T-helper 1 cell treated with Interleukin-12 subunit alpha and Interleukin-12 subunit beta and Interleukin-4 antibody, amounts not matched to agents 30 ng/mL and 1 ng/mL, for 36 hours (primary cell): ENCODE data around the gene CATSPER3. TPM values are rescaled to one million over a fixed set of nuclear protein-coding genes. Genes with fewer than 3 reads are reported as not detected.

Experiments
- intact Hi-C: fragments of 100-400 bp; cut with micrococcal nuclease; formaldehyde crosslinking; loops from one replicate; pipeline ENCODE4 v1.15.1; 2024
- total RNA-seq: library from RNA; stranded (reverse); gene quantifications from 2 replicates; pipeline ENCODE4 v1.2.3, GENCODE V29; 2022

CATSPER3 gene
- total RNA-seq, 1 donor from 2014 or later, result 1.5 TPM

DNA sequence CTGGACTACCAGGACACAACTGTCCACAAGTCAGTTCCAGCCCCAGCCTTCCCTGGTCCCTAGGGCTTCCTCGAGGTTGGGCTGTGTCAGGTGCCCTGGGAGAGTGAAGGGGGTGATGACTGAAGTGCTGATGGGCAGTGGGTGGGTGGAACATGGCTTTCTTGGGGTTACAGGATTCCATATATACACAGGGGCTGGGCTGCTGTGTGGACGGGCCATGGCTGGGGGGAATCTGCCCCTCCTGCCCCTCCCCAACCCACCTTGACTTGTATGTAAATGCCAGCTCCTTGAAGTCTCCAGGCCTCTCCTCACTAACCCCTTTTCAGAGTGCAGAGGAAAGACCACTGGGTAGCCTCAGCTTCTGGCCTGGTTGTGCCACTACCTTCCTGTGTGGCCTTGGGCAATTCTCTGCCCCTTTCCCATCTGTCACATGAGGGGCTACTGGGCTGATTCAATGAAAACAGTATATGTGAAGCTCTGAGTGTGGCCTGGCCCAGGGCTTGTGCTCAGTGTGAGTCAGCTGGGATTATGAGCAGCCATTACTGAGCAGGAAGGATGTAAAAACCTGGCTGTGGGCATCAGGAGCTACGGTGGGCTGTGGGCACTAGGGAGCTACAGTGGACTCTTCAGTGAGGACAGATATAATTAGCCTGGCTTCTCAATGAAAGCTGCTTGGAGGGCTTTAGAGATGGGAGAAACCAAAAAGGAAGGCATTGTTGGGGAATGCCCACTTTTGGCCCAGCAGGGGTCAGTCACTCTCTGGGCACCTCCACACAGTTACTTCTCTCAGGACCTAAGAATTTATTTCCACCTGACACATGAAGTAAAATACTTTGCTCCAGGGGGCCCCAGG is 43.0 kb downstream of the CATSPER3 start:
- intact Hi-C loops, result no loop called here

DNA sequence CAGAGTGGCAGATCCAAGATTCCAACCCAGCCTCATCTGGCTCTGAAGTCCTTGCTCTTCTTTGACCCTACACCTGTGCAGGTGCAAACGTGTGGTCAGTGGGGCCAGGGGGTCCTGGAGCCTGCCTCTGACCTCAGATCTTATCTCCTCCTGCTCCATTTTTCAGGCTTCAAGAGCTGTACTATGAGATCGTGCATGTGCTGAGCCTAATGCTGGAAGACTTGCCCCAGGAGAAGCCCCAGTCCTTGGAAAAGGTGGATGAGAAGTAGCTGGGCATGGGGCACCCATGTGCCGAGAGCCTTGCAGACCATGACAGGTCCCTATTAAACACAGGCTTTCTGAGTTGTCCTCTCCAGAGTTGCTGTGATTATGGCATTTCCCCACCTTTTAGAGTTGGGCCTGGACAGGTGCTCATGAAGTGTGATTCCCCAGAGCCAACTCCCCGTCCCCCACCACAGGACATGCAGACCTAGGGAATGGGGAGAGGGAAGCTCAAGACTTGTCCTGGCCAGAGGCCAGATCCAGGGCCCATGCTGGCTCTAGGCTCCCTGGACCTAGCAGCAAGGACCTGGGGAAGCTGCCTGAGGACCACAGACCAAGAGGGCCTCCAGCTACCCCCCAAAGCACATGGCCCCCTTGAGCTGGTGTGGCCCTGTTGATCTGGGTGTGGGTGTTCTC is 43.8 kb downstream of the CATSPER3 start:
- intact Hi-C loops, result no loop called here

- intact Hi-C loops, result no loop called here
These were observed 44.4 kb downstream of the CATSPER3 start for GRCh38 chr5:135012033-135012588.

GRCh38 chr5:135012951-135013391 is 45.3 kb downstream of the CATSPER3 start:
- intact Hi-C loops, result no loop called here

DNA sequence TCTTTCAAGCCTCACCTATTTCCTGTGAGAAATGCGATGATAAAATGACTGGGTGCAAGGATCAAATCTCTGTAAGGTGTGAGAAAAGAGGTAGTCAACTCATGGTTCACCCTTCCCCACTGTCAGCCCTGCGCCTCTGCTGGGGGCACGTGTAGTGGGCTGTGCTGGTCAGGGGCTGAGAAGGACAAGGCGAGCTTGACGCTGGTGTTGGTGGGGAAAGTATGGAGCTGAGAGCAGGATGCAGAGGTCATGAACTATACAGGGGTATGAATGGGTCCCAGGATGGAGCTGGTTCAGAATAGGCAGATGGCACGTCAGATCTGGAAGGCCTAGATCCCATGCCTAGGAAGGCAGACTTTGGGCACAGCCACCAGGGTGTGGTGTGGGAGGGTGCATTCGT is 45.7 kb downstream of the CATSPER3 start:
- intact Hi-C loops, result no loop called here

GRCh38 chr5:135013947-135014570 is 46.4 kb downstream of the CATSPER3 start:
- intact Hi-C loops, result no loop called here

DNA sequence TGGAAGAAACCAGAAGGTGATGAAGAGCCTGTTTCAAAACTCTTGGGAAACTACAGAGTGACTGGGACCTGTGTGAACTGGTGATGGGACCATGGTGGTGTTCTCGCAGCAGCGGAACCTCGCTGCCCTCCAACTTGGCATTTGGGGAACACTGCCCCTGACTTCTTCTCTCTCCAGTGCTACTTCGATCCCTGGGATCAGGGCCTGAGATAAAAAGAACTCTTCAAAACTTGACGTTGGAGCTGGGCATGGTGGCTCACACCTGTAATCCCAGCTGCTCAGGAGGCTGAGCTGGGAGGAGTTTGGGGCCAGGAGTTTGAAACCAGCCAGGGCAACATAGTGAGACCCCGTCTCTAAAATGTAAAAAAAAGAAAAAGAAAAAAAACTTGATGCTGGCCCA is 48.2 kb downstream of the CATSPER3 start:
- intact Hi-C loops, result no loop called here

DNA sequence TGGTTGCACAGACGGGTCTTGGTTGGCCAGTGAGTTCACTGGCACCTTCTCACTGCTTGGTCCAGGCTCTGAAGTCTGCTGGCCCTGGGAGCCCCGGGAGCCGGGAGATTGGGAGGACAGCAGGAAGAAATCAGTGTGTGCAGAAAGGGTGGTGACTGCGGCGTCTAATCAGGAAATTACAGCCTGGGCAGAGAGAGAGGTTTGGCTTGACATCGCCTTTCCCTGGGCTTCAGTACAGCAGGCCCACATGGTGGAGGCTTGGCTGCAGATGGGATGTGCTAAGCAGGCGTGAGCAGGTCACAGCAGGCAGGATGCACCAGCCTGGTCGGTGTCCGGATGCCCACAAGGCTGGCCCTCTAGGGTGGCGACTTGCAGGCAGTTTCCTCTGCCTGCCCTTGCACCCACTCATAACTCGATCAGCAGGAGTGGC is 49.2 kb downstream of the CATSPER3 start:
- intact Hi-C loops, result no loop called here

DNA sequence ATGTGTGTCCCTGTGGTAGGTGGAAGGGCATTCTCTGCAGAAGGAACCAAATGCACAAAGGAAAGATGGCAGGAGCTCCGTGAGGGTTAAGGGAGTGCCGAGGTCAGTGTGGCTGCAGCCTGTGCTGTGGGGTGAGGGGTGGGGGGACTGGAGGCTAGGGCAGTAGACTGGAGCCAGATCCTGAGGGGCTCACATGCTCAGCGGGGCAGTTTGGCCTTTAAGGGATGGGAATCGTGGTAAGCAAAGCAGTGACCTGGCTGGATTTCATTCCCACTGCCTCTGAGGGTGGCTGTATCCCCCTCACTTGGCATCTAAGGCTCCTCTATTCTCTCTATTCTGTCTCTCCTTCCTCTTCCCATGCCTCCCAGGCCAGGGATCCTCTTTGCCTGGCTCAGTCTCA is 50.8 kb downstream of the CATSPER3 start:
- intact Hi-C loops, result no loop called here

- intact Hi-C loops, result no loop called here
These were observed 51.6 kb downstream of the CATSPER3 start for GRCh38 chr5:135019314-135019713.

DNA sequence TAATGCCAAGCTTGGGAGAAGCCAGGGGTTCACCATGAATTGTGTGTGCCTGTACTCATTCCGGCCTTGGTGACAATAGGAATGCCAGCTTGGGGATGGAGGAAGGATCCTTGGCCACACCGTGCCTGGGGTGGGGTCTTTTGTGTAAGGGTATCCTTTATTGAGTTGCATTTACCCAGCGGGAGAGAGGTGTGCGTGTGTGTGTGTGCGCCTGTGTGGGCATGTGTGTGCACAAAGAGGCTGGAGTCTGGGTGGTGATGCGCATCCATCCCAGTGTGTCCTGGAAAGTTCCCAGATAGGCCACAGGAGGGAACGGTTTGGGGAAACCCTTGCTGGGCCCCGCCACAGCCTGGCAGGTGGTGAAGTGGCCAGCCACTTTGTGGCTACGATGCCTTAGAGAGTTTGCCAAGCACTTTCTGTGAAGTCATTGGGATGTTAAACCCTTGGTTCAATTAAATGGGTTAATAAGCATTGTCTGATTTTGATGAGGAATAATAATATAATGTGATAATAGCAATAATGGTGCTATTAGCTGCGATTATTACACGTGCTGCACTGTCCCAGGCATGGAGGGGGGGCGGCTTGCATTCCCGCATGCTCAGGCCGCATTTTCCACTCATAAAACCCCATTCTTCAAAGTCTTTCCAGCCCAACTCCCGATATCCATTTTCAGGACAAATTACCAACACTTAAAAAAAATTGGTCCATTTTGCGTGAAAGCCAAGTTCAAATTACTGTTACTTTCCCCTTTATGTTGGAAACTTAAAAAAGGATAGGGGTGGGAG is 52.6 kb downstream of the CATSPER3 start:
- intact Hi-C loops, result no loop called here

DNA sequence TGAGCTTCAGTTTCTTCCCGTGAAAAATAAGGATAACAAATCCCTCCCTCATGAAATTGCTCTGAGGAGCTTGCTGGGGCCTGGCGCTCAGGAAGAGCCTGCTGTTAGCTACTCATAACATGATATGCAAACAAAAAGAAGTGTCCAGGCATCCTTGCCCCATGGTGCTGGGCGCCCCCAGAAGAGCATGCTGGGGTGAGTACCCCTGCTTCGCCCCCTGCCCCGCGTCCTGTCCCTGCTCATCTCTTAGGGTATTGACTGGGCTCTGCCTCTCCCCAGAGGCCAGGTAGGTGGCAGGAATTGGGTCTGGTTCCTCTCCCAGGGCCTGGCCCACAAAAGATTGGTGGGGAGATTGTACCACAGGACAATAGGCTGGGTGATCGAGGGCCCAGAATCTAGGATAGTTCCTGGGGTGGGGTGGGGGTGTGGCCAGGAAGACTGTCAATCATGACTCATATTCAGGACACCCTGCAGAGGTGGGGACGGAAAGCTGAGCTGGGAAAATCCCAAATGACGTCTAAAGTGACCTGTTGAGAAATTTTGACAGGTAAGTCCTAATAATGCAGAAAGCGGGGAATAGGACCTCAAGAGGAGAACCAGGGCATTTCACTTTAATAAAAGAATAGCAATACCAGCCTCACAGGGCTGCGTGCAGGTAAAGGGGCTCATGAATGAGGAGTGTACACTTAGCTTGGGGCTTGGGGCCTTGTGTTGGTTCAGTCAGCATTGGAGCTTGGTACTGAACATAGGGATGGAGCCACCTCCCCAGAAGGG is 57.4 kb downstream of the CATSPER3 start:
- intact Hi-C loops, result no loop called here

DNA sequence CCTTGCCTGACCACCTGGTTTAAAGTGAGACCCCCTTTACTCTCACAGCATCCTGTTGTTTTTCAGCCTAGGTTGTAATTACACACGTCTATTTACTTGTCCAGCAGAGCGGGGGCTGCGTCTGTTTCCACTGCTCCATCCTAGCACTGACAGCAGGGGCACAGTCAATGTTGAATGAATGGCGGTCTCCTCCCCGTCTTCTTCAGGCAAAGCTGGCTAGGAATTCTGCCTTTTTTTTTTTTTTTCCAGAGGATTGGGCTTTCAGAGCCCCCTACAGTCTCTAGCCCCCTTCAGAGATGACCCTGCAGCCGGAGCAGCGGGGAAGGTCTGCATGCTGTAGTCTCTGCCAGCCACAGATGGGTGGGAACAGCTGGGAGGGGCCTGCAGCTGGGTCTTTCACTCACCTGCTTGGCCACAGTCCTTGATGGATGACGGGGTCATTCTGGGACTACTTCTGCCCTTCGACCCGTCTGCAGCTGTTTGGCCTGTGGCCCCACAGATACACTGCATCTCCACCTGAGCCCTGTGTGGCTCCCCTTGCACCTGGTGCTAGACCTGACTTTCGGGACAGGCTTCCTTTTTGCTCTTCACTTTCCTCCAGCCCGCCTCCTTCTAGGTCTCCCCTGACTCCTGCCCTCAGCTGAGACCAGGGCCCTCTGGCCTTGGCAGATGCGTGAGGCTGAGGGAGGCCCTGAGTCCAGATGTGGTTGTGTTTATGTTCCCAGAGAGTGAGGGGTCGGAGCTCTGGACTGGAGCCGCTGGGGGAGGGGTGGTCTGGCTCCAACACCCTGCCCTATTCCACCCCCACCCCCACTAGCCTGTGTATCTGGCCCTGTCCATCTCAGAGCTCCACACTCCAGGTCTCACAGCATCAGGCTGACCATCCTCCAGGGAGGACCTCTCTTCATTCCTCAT is 58.3 kb downstream of the CATSPER3 start:
- intact Hi-C loops, result no loop called here

GRCh38 chr5:135026645-135027265 is 59.0 kb downstream of the CATSPER3 start:
- intact Hi-C loops, result no loop called here

GRCh38 chr5:135027266-135027696 is 59.6 kb downstream of the CATSPER3 start:
- intact Hi-C loops, result no loop called here

DNA sequence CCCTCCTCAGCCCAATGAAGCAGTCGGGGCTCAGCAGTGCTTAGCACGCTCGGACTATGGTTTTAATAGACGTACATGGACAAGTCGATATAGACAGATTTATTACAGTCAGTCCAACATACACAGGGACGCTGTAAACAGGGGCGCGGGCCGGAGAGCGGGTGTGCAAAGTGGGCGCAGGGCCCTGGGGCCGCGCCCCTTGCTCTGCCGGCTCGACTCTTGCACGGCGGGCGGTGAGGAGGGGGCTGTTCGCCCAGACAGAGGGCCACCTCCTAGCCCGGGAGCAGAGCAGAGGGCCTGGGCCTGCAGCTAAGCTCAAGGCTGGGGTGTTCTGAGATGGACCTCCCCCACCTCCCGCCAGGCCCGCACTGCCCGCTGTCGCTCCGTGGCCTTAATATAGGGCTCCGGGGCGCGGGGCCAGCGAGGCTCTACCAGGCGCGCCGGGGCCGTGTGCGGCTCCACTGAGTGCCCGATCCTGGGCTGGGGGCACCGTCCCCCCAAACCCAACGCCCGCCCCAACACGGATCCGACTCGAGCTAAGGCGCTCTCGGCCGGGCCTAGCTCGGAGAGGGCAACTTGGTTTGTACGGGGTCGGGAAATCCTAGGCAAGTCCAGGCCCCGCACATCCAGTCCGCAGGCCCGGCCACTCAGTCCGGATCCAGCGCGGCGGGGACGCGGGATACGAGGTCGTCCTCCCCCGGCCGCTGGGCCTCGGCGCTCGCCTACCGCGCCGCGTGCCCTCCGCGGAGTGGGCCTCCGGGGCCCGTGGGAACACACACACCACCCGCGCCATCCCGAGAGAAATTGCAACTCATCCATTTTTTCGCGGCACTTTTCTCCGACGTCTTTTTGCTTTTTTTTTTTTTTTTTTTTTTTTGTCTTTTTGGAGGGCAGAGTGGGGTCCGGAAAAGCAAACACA is 60.2 kb downstream of the CATSPER3 start:
- intact Hi-C loops, result no loop called here

DNA sequence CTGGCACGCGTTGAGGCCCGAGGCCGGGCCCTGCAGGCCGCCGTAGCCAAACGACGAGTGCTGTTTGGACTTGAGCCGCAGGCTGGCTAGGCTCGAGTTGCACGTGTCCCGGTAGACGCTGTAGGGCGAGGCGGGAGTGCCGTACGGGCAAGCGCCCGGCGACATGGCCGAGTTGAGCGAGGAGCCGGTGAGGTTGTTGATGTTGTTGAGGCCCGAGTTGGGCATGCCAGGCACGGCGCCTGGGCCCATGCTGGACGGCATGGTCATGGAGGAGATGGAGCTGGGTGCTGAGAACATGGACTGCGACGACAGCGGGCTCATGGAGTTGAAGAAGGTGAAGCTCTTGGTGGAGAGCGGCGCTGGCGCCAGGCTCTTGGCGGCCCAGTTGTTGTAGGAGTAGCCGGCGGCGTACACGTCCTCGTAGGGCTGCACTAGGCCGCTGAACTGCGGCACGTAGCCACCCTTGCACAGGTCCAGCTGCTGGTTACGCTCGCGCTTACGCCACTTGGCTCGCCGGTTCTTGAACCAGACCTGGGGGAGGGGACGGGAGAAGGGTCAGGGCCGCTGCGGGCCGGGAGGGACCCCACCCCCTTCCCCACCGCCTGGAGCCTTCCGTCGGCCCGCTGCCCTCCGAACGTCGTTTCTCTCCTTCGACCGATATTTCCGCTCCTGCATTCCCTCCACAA is 61.2 kb downstream of the CATSPER3 start:
- intact Hi-C loops, result no loop called here
